Panc1 (cell line): ENCODE results near the gene ZNF20. TPM values are rescaled to one million over a fixed set of nuclear protein-coding genes. Genes with fewer than 3 reads are reported as not detected.

Experiments
- ATAC-seq: fragments of 200-7000 bp; cut with Tn5 transposase; 2 replicates; pipeline ENCODE4 v1.9.1; 2020; ENCODE audit warnings: mild to moderate bottlenecking, moderate library complexity
- BruUV-seq: library from RNA; stranded (reverse); fragments of 400-500 nt; replicated peaks from 2 replicates; lab custom pipeline; 2021; lab: Mats Ljungman, UMichigan
- CTCF ChIA-PET: fragments of 300-600 bp; sonication (Branson Sonifier 250); formaldehyde crosslinking; loops from one replicate; lab custom pipeline; 2022; ENCODE audit warnings: antibody characterized with exemption; lab: Charles Lee
- POLR2A ChIA-PET: fragments of 300-600 bp; sonication (Branson Sonifier 250); formaldehyde crosslinking; loops from one replicate; lab custom pipeline; 2022; ENCODE audit warnings: antibody characterized with exemption; lab: Charles Lee
- DNase-seq: peaks from one replicate; pipeline ENCODE4 v3.0.0-alpha.2; 2010; ENCODE audit warnings: low read depth, low spot score
- H3K27ac ChIP-seq: 2 replicates; pipeline ENCODE4 v1.5.1; 2011; ENCODE audit warnings: mild to moderate bottlenecking, low read length, inconsistent platforms
- H3K27me3 ChIP-seq: fragments of 200-500 bp; sonication (Bioruptor generic); 2 replicates; pipeline ENCODE4 v1.6.0; 2014; ENCODE audit warnings: low read length, inconsistent platforms; ENCODE audit not compliant: control insufficient read depth, insufficient read depth
- H3K36me3 ChIP-seq: fragments of 200-500 bp; sonication (Bioruptor generic); 2 replicates; pipeline ENCODE4 v1.5.1; 2014; ENCODE audit warnings: inconsistent platforms, mild to moderate bottlenecking, low read length, moderate library complexity; ENCODE audit not compliant: control insufficient read depth, insufficient read depth
- H3K4me1 ChIP-seq: 2 replicates; pipeline ENCODE4 v1.5.1; 2011; ENCODE audit warnings: inconsistent platforms, mild to moderate bottlenecking, low read length, moderate library complexity; ENCODE audit not compliant: control insufficient read depth, insufficient read depth
- H3K4me3 ChIP-seq, 2 experiments: 2 replicates each; pipeline ENCODE4 v1.5.1; 2011 to 2012; ENCODE audit warnings: low read depth in 2 of 2, low read length in 2 of 2, mild to moderate bottlenecking in 2 of 2, inconsistent platforms in 1 of 2, moderate library complexity in 1 of 2
- H3K9me3 ChIP-seq: fragments of 200-500 bp; sonication (Bioruptor generic); 2 replicates; pipeline ENCODE4 v1.5.1; 2014; ENCODE audit warnings: low read depth, mild to moderate bottlenecking, inconsistent platforms, low read length, moderate library complexity; ENCODE audit not compliant: control insufficient read depth, insufficient read depth
- CTCF ChIP-seq: fragments of 450-650 bp; IDR thresholded peaks from 2 replicates; pipeline ENCODE4 v1.5.1; 2017; ENCODE audit warnings: mild to moderate bottlenecking
- POLR2AphosphoS5 ChIP-seq: IDR thresholded peaks from 2 replicates; pipeline ENCODE4 v1.6.1; 2012; ENCODE audit warnings: mild to moderate bottlenecking, low read depth, low read length, moderate library complexity
- REST ChIP-seq, 2 experiments: IDR thresholded peaks; 2 replicates each; pipeline ENCODE4 v1.6.1; 2011 to 2012; ENCODE audit warnings: low read depth in 2 of 2, control low read depth in 1 of 2, low read length in 1 of 2, mild to moderate bottlenecking in 1 of 2, moderate library complexity in 1 of 2; ENCODE audit not compliant: insufficient read depth in 1 of 2
- SIN3A ChIP-seq: IDR thresholded peaks from 2 replicates; pipeline ENCODE4 v1.6.1; 2012; ENCODE audit warnings: low read depth, mild to moderate bottlenecking, low read length, moderate library complexity, borderline replicate concordance; ENCODE audit not compliant: insufficient read depth
- TCF7L2 ChIP-seq: IDR thresholded peaks from 2 replicates; pipeline ENCODE4 v1.6.1; 2011; ENCODE audit warnings: mild to moderate bottlenecking, low read depth, low read length, inconsistent platforms
- in situ Hi-C: cut with HindIII; loops from 2 replicates; pipeline ENCODE4 v1.10.0; 2016; ENCODE audit warnings: low sequenced_read_pairs, low pct_unique_long_range_greater_than_20kb
- intact Hi-C: fragments of 100-400 bp; cut with micrococcal nuclease; formaldehyde crosslinking; loops from one replicate; pipeline ENCODE4 v1.10.0; 2022; ENCODE audit not compliant: unreplicated experiment
- total RNA-seq: library from RNA; stranded (reverse); gene quantifications from one replicate; pipeline ENCODE4 v1.2.1, GENCODE V29; 2021; ENCODE audit not compliant: unreplicated experiment

ZNF20 gene
- total RNA-seq, 1 experiment from 2014 or later = 4.9 TPM

GRCh38 chr19:12162513-12162881 lies 22.3 kb upstream of the ZNF20 start:
- no peak for DNase-seq
- intact Hi-C loops (no loop called here), in situ Hi-C loops (no loop called here)
- no peaks in the 10 kb centered on the region for H3K27me3 ChIP-seq
- ATAC-seq = no peak
- ChIA-PET POLR2A (interaction anchor here (0.6 kb wide), 1 partner anchor 76 kb away, joined by 10 read pairs; no protein-coding TSS in a partner anchor), CTCF (interaction anchor here (0.6 kb wide), 1 partner anchor 12 kb away, joined by 7 read pairs; no protein-coding TSS in a partner anchor)
- TF ChIP-seq CTCF = no peak
- no peak for TF ChIP-seq SIN3A
- TF ChIP-seq POLR2AphosphoS5 = no peak
- no peak for TF ChIP-seq TCF7L2
- TF ChIP-seq REST (IDR thresholded peaks at IDR 0.05; ENCODE audit: insufficient read depth in 1 of 2, low read depth in 2 of 2, low read length in 1 of 2) = no peak
- no peaks in the 10 kb centered on the region for H3K4me1 ChIP-seq
- peak overlapping the region; percentile 71 to 85 for H3K4me3 ChIP-seq
- no peaks in the 10 kb centered on the region for H3K36me3 ChIP-seq
- H3K27ac ChIP-seq = no peak overlapping the region; the same call in 1 of the 2 replicates
- BruUV-seq = no TSS peak
- no peaks in the 10 kb centered on the region for H3K9me3 ChIP-seq

GRCh38 chr19:12159773-12160414 lies 19.7 kb upstream of the ZNF20 start:
- BruUV-seq = no TSS peak
- CTCF ChIA-PET = no interaction called here
- Histone ChIP-seq H3K27ac (no peak overlapping the region), H3K9me3 (no peaks in the 10 kb centered on the region), H3K4me1 (no peaks in the 10 kb centered on the region), H3K36me3 (no peaks in the 10 kb centered on the region), H3K4me3 (no peak overlapping the region), H3K27me3 (no peaks in the 10 kb centered on the region)
- intact Hi-C loops = no loop called here
- ATAC-seq (no peak), DNase-seq (no peak)
- TF ChIP-seq REST (IDR thresholded peaks at IDR 0.05; ENCODE audit: insufficient read depth in 1 of 2, low read depth in 2 of 2, low read length in 1 of 2) (no peak), TCF7L2 (no peak), CTCF (no peak)
- in situ Hi-C loops = no loop called here
- POLR2A ChIA-PET = no interaction called here
